ENCODE results near the gene DSCAML1.
"Not testable (repeated sequence)": the region's sequence is repeated elsewhere in the genome, so short reads cannot be mapped to it uniquely, and the experiment has no call there.

DSCAML1 gene

DNA sequence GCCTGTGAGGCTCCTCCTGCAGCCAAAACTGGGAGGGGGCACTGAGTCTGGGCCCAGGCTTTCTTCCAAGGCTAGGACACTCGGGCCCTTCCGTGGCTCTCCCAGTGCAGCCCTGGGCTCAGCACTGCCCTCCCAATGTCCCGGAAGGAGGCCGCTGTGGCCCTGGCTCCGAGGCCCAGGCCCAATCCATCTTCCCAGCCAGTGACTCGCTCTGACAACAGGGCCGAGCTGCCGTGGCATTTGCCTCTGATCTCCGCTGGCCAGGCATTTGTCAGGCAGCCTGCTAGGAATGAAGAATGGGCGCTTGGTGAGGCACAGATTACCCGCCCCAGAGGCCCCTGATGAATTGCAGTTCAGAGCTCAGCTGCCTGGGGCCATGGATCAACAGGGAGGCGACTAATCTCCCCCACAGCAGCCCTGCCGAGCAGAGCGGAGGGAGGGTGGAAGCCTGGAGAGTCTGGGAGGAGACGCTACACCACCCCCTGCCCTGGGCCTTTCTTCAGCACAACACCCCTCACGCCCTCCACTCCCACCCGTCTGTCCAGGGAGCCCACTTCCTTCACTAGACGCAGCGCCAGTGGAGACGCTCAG is 19.2 kb upstream of the DSCAML1 start:
- TF ChIP-seq, protein P1, sequence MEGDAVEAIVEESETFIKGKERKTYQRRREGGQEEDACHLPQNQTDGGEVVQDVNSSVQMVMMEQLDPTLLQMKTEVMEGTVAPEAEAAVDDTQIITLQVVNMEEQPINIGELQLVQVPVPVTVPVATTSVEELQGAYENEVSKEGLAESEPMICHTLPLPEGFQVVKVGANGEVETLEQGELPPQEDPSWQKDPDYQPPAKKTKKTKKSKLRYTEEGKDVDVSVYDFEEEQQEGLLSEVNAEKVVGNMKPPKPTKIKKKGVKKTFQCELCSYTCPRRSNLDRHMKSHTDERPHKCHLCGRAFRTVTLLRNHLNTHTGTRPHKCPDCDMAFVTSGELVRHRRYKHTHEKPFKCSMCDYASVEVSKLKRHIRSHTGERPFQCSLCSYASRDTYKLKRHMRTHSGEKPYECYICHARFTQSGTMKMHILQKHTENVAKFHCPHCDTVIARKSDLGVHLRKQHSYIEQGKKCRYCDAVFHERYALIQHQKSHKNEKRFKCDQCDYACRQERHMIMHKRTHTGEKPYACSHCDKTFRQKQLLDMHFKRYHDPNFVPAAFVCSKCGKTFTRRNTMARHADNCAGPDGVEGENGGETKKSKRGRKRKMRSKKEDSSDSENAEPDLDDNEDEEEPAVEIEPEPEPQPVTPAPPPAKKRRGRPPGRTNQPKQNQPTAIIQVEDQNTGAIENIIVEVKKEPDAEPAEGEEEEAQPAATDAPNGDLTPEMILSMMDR (IDR thresholded peaks at IDR 0.05; ENCODE audit: insufficient read depth, missing control alignments), result no peak
- no peak for DNase-seq (ENCODE audit: insufficient read length, low spot score)
- FAIRE-seq, result no peak

DNA sequence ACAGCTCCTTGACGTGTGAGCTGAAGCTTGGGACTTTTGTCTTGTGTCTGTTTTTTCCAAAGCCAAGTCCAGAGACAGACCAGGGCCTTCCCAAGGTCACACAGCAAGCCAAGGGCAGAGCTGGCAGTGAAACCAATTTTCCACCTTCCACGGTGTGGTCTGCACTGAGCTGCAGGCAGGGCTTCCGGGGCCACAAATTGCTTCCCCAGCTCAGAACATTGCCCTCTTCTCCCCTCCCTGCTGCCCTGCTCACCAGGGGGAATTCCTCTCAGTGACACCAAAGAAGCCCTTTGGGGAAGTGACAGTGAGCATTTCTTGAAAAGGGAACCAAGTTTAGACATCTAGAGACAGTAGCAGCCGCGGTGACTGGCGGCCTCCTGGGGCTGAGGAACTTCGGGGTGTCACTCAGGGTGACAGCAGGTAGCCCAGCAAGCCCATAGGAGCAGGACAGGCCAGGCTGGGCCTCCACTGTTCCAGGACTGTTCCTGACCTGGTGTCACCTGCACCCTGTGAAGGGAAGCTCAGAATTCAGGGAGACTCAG is 18.3 kb upstream of the DSCAML1 start:
- TF ChIP-seq, protein P1 (IDR thresholded peaks at IDR 0.05; ENCODE audit: insufficient read depth, missing control alignments), result no peak
- FAIRE-seq (no peak), DNase-seq (ENCODE audit: insufficient read length, low spot score) (no peak)

DNA sequence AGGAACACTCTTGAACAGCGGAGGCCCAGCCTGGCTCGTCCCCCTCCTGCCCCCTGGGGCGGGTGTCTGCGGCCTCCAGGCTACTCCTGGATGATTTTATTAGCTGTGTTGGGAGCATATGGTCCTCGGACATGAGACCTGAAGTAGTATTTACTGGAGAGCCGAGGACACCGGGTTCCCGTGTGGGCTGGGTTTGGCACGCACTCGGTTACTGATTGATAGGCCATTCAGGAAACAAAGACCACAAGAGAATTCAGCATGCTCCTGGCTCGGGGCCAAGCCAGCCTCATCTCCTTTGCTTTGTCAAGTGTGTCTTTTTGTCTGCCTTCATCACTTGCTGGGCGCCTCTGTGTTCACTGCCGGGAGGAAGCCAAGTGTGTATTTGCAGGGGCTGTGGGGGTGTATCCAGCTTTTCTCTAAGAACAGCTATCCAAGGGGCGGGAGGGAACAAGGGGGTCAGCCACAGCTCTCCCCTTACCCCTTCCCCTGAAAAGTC is 17.8 kb upstream of the DSCAML1 start:
- DNase-seq (ENCODE audit: insufficient read length, low spot score), result no peak
- FAIRE-seq, result no peak
- TF ChIP-seq, protein P1 (IDR thresholded peaks at IDR 0.05; ENCODE audit: insufficient read depth, missing control alignments), result no peak

DNA sequence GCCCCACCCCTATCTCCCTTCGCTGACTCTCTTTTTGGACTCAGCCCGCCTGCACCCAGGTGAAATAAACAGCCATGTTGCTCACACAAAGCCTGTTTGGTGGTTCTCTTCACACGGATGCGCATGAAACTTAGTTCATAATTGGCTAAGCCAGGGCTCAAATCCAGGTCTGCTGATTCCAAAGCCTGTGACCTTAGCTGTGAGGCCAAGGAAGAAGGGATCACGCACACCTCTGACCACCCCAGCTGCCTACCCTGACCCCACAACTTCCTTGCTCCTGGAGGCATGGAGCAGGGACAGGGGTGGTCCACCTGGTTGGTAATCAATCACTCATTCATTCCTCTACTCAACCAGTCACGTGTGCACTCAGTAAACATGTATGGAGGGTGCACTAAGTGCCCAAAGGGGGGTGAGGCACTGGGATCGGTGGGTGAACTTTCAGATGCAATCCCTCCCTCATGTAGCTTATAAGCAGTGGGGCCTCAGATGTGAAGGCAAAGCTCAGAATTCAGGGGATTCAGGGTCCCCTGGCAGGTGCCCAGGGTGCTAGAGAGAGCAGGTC is 17.3 kb upstream of the DSCAML1 start:
- no peak for DNase-seq (ENCODE audit: insufficient read length, low spot score)
- TF ChIP-seq, protein P1 (IDR thresholded peaks at IDR 0.05; ENCODE audit: insufficient read depth, missing control alignments), result no peak

DNA sequence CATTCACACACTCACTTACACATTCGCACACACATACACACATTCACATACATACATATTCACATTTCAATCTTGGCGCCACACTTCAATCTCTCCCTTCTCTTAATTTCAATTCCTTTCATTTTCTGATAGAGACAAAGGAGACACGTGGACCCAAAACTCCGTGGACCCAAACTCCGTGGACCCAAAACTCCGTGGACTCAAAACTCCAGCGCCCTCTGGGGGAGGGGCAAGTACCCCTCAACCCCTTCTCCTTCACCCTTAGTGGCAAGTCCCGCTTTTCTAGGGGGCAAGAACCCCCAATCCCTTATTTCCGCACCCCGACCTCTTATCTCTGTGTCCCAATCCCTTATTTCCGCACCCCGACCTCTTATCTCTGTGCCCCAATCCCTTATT is 13.0 kb upstream of the DSCAML1 start:
- not testable (repeated sequence) for FAIRE-seq

More for the DNA sequence above, 17.3 kb upstream of the DSCAML1 start:
- FAIRE-seq, result no peak

DNA sequence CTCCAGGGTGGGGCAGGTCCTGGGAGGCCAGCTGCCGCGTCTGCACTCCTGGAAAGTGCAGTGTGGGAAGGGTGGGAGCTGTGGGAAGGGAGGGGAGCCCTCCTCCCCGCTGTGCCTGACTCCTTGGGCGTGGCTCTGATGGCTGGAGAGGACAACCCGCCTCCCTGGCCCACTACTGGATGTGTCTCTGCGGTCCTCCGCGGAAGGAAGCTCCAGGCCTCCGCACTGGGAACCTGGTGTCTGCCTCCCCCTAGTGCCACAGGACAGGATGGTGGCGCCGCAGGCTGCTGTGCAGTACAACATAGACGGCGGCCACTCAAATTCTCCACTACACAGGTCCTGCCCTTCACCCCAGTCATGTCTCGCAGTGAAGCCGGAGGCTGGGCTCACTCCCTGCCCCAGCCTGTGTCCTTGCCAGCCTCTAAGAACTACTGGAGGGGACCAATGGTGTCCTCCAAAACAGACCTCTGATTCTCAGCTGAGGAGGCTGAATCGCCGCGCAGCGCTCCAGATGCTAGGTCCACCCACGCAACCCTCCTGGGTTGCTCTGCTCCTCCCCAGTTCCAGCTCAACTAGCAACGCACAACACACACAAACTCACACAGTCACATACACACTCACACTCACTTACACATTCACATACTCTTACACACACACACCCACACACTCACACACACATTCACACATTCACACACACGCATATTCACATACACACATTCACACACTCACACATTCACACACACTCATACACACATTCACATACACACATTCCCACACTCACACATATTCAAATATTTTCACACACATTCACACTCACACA is 12.4 kb upstream of the DSCAML1 start:
- no peak for FAIRE-seq
- DNase-seq (ENCODE audit: insufficient read length, low spot score), result peak; percentile 73
- TF ChIP-seq, protein P1 (IDR thresholded peaks at IDR 0.05; ENCODE audit: insufficient read depth, missing control alignments), result peak; percentile 92

More for the DNA sequence above, 13.0 kb upstream of the DSCAML1 start:
- not testable (repeated sequence) for DNase-seq (ENCODE audit: insufficient read length, low spot score)

DNA sequence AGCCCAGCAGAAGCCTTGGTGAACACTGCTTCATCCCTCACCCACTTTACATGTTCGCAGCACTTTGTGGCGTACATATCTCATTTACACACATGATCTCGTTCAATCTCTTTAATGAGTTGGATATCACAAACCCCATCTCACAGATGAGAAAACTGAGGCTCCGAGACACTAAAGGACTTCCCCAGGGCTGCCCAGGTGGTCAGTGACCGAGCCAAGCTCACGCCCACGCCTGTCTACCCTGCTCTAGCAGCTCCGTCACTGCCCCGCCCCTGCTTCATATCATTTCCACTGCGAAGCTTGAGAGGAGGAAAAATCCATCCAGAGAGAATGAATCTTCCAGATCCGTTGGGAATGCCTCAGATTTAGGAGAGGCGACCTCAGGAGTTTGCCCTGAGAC is 11.8 kb upstream of the DSCAML1 start:
- DNase-seq (ENCODE audit: insufficient read length, low spot score) (no peak), FAIRE-seq (no peak)
- TF ChIP-seq, protein P1 (IDR thresholded peaks at IDR 0.05; ENCODE audit: insufficient read depth, missing control alignments), result no peak

All from D721Med (cell line).